Brain microvascular endothelial cell (primary cell): ENCODE measurements around the gene ATP6V0E1.

Experiments used
- DNase-seq: peaks from one replicate; pipeline ENCODE4 v3.0.0-alpha.2; 2020
- H3K27ac ChIP-seq: fragments of 250-450 bp; sonication (Bioruptor Pico); 2 replicates; pipeline ENCODE4 v1.5.1; 2020; ENCODE audit warnings: mild to moderate bottlenecking, moderate library complexity
- H3K27me3 ChIP-seq: fragments of 250-450 bp; sonication (Bioruptor Pico); replicated peaks from 2 replicates; pipeline ENCODE4 v1.5.1; 2020; ENCODE audit warnings: mild to moderate bottlenecking
- H3K36me3 ChIP-seq: fragments of 250-450 bp; sonication (Bioruptor Pico); replicated peaks from 2 replicates; pipeline ENCODE4 v1.5.1; 2020; ENCODE audit warnings: mild to moderate bottlenecking
- H3K4me3 ChIP-seq: 2 replicates; pipeline ENCODE4 v1.5.1; 2011; ENCODE audit warnings: low read depth, mild to moderate bottlenecking, control low read depth, low read length, moderate library complexity
- CTCF ChIP-seq: IDR thresholded peaks from 2 replicates; pipeline ENCODE4 v1.5.1; 2011; ENCODE audit warnings: low read depth, mild to moderate bottlenecking, moderate library complexity, low read length, control low read depth, inconsistent platforms; ENCODE audit errors: missing control alignments
- in situ Hi-C: cut with HindIII; loops from 2 replicates; pipeline ENCODE4 v1.10.0; 2017; ENCODE audit warnings: low sequenced_read_pairs, low pct_ligation_motif_present

ATP6V0E1 gene

GRCh38 chr5:172951371-172952033, 32.1 kb upstream of the ATP6V0E1 start:
- in situ Hi-C loops = no loop called here
- H3K36me3 ChIP-seq = peaks cover 14% of the 10 kb centered on the region
- H3K27me3 ChIP-seq = no peaks in the 10 kb centered on the region
- H3K27ac ChIP-seq = no peak overlapping the region
- DNase-seq = no peak
- no peak overlapping the region for H3K4me3 ChIP-seq
- no peak for TF ChIP-seq CTCF

- no peak for DNase-seq
- Histone ChIP-seq H3K4me3 (no peak overlapping the region), H3K36me3 (peaks cover 13% of the 10 kb centered on the region), H3K27ac (no peak overlapping the region), H3K27me3 (no peaks in the 10 kb centered on the region)
- in situ Hi-C loops = no loop called here
- no peak for TF ChIP-seq CTCF
Measured at GRCh38 chr5:172952034-172952511, 31.5 kb upstream of the ATP6V0E1 start.

GRCh38 chr5:172953776-172954675, 29.5 kb upstream of the ATP6V0E1 start:
- Histone ChIP-seq H3K27ac (peak overlapping the region; percentile 31), H3K27me3 (no peaks in the 10 kb centered on the region), H3K4me3 (no peak overlapping the region), H3K36me3 (peaks cover 13% of the 10 kb centered on the region)
- TF ChIP-seq CTCF = no peak
- in situ Hi-C loops = no loop called here
- peak; percentile 55 for DNase-seq

GRCh38 chr5:172954751-172955159, 28.8 kb upstream of the ATP6V0E1 start:
- peak overlapping the region; percentile 19 for H3K27ac ChIP-seq
- in situ Hi-C loops = no loop called here
- no peaks in the 10 kb centered on the region for H3K27me3 ChIP-seq
- no peak overlapping the region for H3K4me3 ChIP-seq
- no peak for DNase-seq
- peaks cover 13% of the 10 kb centered on the region for H3K36me3 ChIP-seq
- no peak for TF ChIP-seq CTCF

- DNase-seq = no peak
- in situ Hi-C loops = no loop called here
Measured at GRCh38 chr5:172956228-172956627, 27.3 kb upstream of the ATP6V0E1 start.

More at GRCh38 chr5:172956228-172956627, 27.3 kb upstream of the ATP6V0E1 start:
- H3K27me3 ChIP-seq = no peaks in the 10 kb centered on the region
- H3K4me3 ChIP-seq = no peak overlapping the region
- H3K27ac ChIP-seq = peak overlapping the region; percentile 76
- TF ChIP-seq CTCF = no peak
- H3K36me3 ChIP-seq = peaks cover 6% of the 10 kb centered on the region
